GM23338 (cell line): ENCODE measurements around the gene ZNF214.

Experiments
- CREB1 ChIP-seq: fragments of 250-450 bp; sonication (Bioruptor Pico); IDR thresholded peaks from 2 replicates; pipeline ENCODE4 v1.5.0; 2020; ENCODE audit warnings: low read depth, mild to moderate bottlenecking, moderate library complexity
- CTCF ChIP-seq, 2 experiments: fragments of 200-600 bp in 1 of 2; sonication (generic) in 1 of 2; conservative IDR thresholded peaks; 2 replicates each; pipeline versions ENCODE4 v1.5.1 to v1.6.1; 2016 to 2017; ENCODE audit warnings: antibody characterized with exemption in 2 of 2, low read depth in 2 of 2, mild to moderate bottlenecking in 2 of 2, moderate library complexity in 1 of 2
- ETS1 ChIP-seq: IDR thresholded peaks from 2 replicates; pipeline ENCODE4 v1.6.1; 2016; ENCODE audit warnings: antibody characterized with exemption
- EZH2 ChIP-seq: fragments of 200-600 bp; sonication (generic); IDR thresholded peaks from one replicate; pipeline ENCODE4 v1.8.0; 2017; ENCODE audit warnings: antibody characterized with exemption, mild to moderate bottlenecking, low read depth; ENCODE audit not compliant: unreplicated experiment
- EZH2phosphoT487 ChIP-seq: fragments of 200-600 bp; sonication (generic); IDR thresholded peaks from one replicate; pipeline ENCODE4 v1.8.1; 2018; ENCODE audit warnings: antibody characterized with exemption; ENCODE audit not compliant: unreplicated experiment
- JUNB ChIP-seq: IDR thresholded peaks from one replicate; pipeline ENCODE4 v1.6.1; 2016; ENCODE audit warnings: antibody characterized with exemption; ENCODE audit not compliant: unreplicated experiment
- NANOG ChIP-seq: IDR thresholded peaks from 2 replicates; pipeline ENCODE4 v1.6.1; 2016; ENCODE audit warnings: antibody characterized with exemption, borderline replicate concordance
- POLR2AphosphoS5 ChIP-seq: IDR thresholded peaks from 2 replicates; pipeline ENCODE4 v1.6.1; 2016; ENCODE audit warnings: antibody characterized with exemption, low read depth
- REST ChIP-seq: IDR thresholded peaks from one replicate; pipeline ENCODE4 v1.6.1; 2018; ENCODE audit warnings: antibody characterized with exemption; ENCODE audit not compliant: unreplicated experiment
- STAT1 ChIP-seq: IDR thresholded peaks from one replicate; pipeline ENCODE4 v1.6.1; 2016; ENCODE audit warnings: antibody characterized with exemption; ENCODE audit not compliant: unreplicated experiment
- ZNF114 ChIP-seq: fragments of 250-450 bp; sonication (Bioruptor Pico); IDR thresholded peaks from 2 replicates; pipeline ENCODE4 v1.5.0; 2020; ENCODE audit warnings: mild to moderate bottlenecking, moderate library complexity
- ZNF331 ChIP-seq: fragments of 250-450 bp; sonication (Bioruptor Pico); IDR thresholded peaks from 2 replicates; pipeline ENCODE4 v1.5.0; 2020; ENCODE audit warnings: low read depth, mild to moderate bottlenecking, moderate library complexity
- ZNF462 ChIP-seq: fragments of 250-450 bp; sonication (Bioruptor Pico); IDR thresholded peaks from 2 replicates; pipeline ENCODE4 v1.5.0; 2020; ENCODE audit warnings: mild to moderate bottlenecking, moderate library complexity

- TF ChIP-seq CTCF (conservative IDR thresholded peaks at IDR 0.05; ENCODE audit: low read depth in 2 of 2) (no peak), REST (no peak), POLR2AphosphoS5 (no peak), EZH2 (no peak), CREB1 (no peak), JUNB (no peak), EZH2phosphoT487 (no peak), ETS1 (no peak), ZNF331 (CRISPR knock-in tag) (no peak), NANOG (no peak), ZNF114 (CRISPR knock-in tag) (no peak), ZNF462 (no peak), STAT1 (no peak)
These were observed 12.5 kb upstream of the ZNF214 start for GRCh38 chr11:7032692-7033091.
